Measurements from ENCODE around the gene IQGAP2.

The IQGAP2 gene

GRCh38 chr5:76674330-76675066, 271.4 kb downstream of the IQGAP2 start:
- TF ChIP-seq ZFP30 (CRISPR knock-in tag; IDR thresholded peaks at IDR 0.05) (no peak), TSHZ2 (CRISPR knock-in tag; IDR thresholded peaks at IDR 0.05) (no peak), CREB5 (CRISPR knock-in tag; IDR thresholded peaks at IDR 0.05; ENCODE audit: low read depth) (no peak), ISL1 (CRISPR knock-in tag; IDR thresholded peaks at IDR 0.05) (no peak), ZNF8 (CRISPR knock-in tag; IDR thresholded peaks at IDR 0.05) (no peak), ZC3H10 (CRISPR knock-in tag; IDR thresholded peaks at IDR 0.05) (no peak), OSR1 (CRISPR knock-in tag; IDR thresholded peaks at IDR 0.05) (no peak), BACH2 (CRISPR knock-in tag; IDR thresholded peaks at IDR 0.05; ENCODE audit: borderline replicate concordance) (no peak), ESRRG (CRISPR knock-in tag; IDR thresholded peaks at IDR 0.05) (no peak), RARB (CRISPR knock-in tag; IDR thresholded peaks at IDR 0.05) (no peak), ZNF70 (CRISPR knock-in tag; IDR thresholded peaks at IDR 0.05) (no peak), ZFP3 (CRISPR knock-in tag; IDR thresholded peaks at IDR 0.05) (no peak), ZNF565 (CRISPR knock-in tag; conservative IDR thresholded peaks at IDR 0.05; ENCODE audit: low read depth) (no peak), SNAI2 (CRISPR knock-in tag; IDR thresholded peaks at IDR 0.05) (no peak), CSDC2 (CRISPR knock-in tag; IDR thresholded peaks at IDR 0.05) (no peak), PPARA (CRISPR knock-in tag; IDR thresholded peaks at IDR 0.05; ENCODE audit: borderline replicate concordance) (no peak), CSRNP3 (CRISPR knock-in tag; IDR thresholded peaks at IDR 0.05) (no peak), POU6F1 (CRISPR knock-in tag; IDR thresholded peaks at IDR 0.05; ENCODE audit: borderline replicate concordance, low read depth) (no peak), GLIS3 (CRISPR knock-in tag; IDR thresholded peaks at IDR 0.05) (no peak), TOX (CRISPR knock-in tag; IDR thresholded peaks at IDR 0.05; ENCODE audit: borderline replicate concordance) (no peak)
- ATAC-seq, result no peak; the same call in 2 of the 3 replicates

GRCh38 chr5:76675364-76675763, 272.3 kb downstream of the IQGAP2 start:
- ATAC-seq, result no peak
- TF ChIP-seq TOX (CRISPR knock-in tag; IDR thresholded peaks at IDR 0.05; ENCODE audit: borderline replicate concordance), result no peak
- no peak for TF ChIP-seq ZC3H10 (CRISPR knock-in tag; IDR thresholded peaks at IDR 0.05)
- TF ChIP-seq ISL1 (CRISPR knock-in tag; IDR thresholded peaks at IDR 0.05), result no peak
- TF ChIP-seq POU6F1 (CRISPR knock-in tag; IDR thresholded peaks at IDR 0.05; ENCODE audit: borderline replicate concordance, low read depth), result no peak
- no peak for TF ChIP-seq TSHZ2 (CRISPR knock-in tag; IDR thresholded peaks at IDR 0.05)
- TF ChIP-seq ZFP3 (CRISPR knock-in tag; IDR thresholded peaks at IDR 0.05), result no peak

Measured in SK-N-SH treated with all-trans-retinoic acid at 6 μM for 48 hours (cell line).